ENCODE measurements around the gene ACTRT2.

- TF ChIP-seq CTCF (IDR thresholded peaks at IDR 0.05) (no peak), POLR2A (IDR thresholded peaks at IDR 0.05) (no peak)
Measured at GRCh38 chr1:2972879-2973575, 48.2 kb upstream of the ACTRT2 start.

All from Peyer's patch (tissue), 4 donors.